Measurements from ENCODE around the gene ANKRD33.

ANKRD33 gene

DNA sequence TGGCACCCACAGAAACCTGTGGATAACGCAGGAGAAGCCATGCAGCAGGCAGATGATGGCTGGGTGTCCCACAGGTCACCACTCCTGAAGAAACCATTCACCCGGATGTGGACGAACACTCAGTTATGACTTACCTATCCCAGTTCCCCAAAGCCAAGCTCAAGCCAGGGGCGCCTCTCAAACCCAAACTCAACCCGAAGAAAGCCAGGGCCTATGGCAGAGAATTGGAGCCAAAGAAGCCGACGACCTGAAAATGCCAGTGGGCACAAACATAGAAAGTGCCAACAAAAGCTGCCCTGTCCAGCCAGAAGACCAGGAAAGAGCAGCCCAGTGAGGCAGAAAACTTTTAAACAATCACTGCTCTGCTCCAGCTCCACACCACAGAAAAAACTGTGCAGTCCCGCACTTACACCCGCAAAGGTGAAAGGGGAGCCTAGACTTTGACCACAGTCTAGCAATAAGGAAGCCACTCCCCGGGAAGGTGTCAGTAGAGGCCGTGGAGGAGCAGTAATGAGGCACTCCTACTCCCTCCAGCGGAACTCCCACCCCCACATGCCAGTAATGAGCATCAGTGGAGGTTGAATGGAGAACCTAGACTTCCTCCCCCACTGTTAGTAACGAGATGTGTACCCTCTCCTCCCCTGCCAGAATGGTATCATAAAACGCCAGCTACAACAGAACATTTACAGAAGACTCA, 13.4 kb downstream of the ANKRD33 start:
- Histone ChIP-seq H3K36me3 (no peaks in the 10 kb centered on the region), H3K27me3 (peaks cover 0 to 15% of the 10 kb centered on the region in 2 donors), H3K4me3 (no peak overlapping the region), H3K9me3 (no peaks in the 10 kb centered on the region), H3K27ac (no peak overlapping the region), H3K4me1 (peaks cover 0 to 9% (median 3%) of the 10 kb centered on the region in 4 donors)
- TF ChIP-seq CTCF (IDR thresholded peaks at IDR 0.05): no peak
- peak in 1 of 2 donors; percentile 1 for DNase-seq
- intact Hi-C loops (cut with DNase I; ENCODE audit: low total_unique reads): no loop called here

GRCh38 chr12:51901881-51902280, 14.0 kb downstream of the ANKRD33 start:
- peak in 1 of 2 donors; percentile 9 for DNase-seq
- Histone ChIP-seq H3K4me1 (peaks cover 0 to 15% (median 7%) of the 10 kb centered on the region in 4 donors), H3K9me3 (no peaks in the 10 kb centered on the region), H3K4me3 (no peak overlapping the region), H3K36me3 (no peaks in the 10 kb centered on the region), H3K27me3 (peaks cover 0 to 21% of the 10 kb centered on the region in 2 donors), H3K27ac (no peak overlapping the region)
- intact Hi-C loops (cut with DNase I; ENCODE audit: low total_unique reads): no loop called here
- TF ChIP-seq CTCF (IDR thresholded peaks at IDR 0.05): no peak

DNA sequence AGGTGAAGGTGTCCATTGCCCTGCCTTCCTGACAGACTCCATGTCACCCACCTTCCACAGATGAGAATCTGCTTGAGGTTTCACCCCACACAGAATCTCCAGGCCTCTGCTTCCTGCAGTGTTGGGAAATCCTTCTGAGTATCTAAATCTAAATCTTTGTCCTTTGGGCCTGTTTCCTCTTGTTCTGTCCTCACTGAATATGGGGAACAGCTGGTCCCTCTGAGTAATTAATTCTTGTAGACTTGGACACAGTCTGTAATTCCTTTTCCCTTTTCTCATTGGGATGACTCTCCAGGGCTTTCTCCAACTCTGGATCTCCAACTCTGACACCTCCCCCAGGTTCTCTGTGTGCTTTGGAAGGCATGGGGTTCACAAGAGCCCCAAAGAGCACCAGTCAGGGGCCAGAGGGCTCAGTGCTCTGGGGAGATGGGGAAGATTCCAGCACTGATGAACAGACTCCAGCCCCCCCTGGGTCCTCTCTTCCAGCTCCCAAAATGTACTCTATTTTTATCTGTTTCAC, 17.1 kb downstream of the ANKRD33 start:
- no peaks in the 10 kb centered on the region for H3K36me3 ChIP-seq
- no peak for TF ChIP-seq CTCF (IDR thresholded peaks at IDR 0.05)
- no peaks in the 10 kb centered on the region for H3K9me3 ChIP-seq
- peak overlapping the region; percentile 64 to 73 for H3K27ac ChIP-seq
- H3K4me1 ChIP-seq: peaks cover 0 to 27% (median 15%) of the 10 kb centered on the region in 4 donors
- peak; percentile 32 to 65 for DNase-seq
- H3K4me3 ChIP-seq: no peak overlapping the region
- H3K27me3 ChIP-seq: peaks cover 0 to 32% of the 10 kb centered on the region in 2 donors
- intact Hi-C loops (cut with DNase I; ENCODE audit: low total_unique reads): no loop called here

DNA sequence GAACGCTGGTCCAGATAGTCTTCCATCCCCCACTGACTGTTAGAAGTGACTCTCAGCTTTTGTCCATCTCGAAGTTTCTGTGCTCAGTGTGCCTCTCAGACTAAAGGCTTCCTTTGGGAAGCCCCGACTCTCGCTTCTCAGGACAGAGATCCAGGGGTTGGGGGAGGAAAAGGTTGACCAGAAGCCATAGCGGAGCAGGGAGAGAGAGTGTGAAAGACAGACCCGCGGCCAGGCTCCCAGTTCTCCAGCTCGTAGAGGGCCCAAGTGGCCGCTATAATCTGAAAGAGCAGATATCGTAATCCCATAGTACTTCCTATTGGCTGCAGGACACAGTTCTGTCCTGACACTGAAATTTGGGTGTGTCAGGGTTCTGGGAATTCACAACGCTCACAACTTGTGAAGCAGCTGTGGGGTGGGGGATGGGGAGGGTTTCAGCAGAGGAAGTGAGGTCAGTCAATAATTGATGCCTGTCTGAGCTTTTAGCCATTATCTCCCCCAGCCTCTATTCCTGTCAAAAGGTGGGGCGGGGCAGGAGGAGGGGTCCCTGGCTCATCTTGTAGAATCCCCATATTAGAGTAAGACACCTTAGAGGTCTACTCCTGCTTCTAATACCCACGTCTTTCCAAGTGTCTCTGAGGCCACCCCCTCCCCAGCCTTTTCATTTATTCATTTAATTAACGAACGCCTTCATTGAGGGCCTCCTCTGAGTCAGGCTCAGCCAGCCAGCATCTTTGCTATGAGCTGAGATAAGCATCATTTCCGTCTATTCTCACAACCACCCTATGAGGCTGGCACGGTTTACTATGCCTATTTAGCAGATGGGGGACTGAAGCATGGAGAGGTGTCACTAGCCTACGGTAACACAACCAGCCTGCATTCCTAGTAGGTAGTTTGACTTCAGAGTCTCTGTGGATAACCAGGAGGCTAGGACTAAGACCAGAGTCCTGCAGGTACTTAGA, 17.8 kb downstream of the ANKRD33 start:
- peak; percentile 80 to 91 for DNase-seq
- Histone ChIP-seq H3K27ac (peak overlapping the region; percentile 64 to 73), H3K4me3 (no peak overlapping the region)

More for the DNA sequence above, 17.8 kb downstream of the ANKRD33 start:
- no peak for TF ChIP-seq CTCF (IDR thresholded peaks at IDR 0.05)
- intact Hi-C loops (cut with DNase I; ENCODE audit: low total_unique reads): no loop called here
- Histone ChIP-seq H3K9me3 (no peaks in the 10 kb centered on the region), H3K27me3 (peaks cover 0 to 29% of the 10 kb centered on the region in 2 donors), H3K36me3 (no peaks in the 10 kb centered on the region), H3K4me1 (peaks cover 0 to 34% (median 18%) of the 10 kb centered on the region in 4 donors)

Measured in tibial artery (tissue), 4 donors.